ENCODE results near the gene HIPK1.
"Not testable (repeated sequence)": the region's sequence is repeated elsewhere in the genome, so short reads cannot be mapped to it uniquely, and the experiment has no call there.

Gene HIPK1

GRCh38 chr1:114015075-114015474, 86.0 kb downstream of the HIPK1 start:
- H3K4ac ChIP-seq (ENCODE audit: low read depth, low read length) = no peak overlapping the region
- no peak overlapping the region for H3K9ac ChIP-seq (ENCODE audit: low read length)
- no peaks in the 10 kb centered on the region for H3K79me2 ChIP-seq (ENCODE audit: control insufficient read depth, insufficient read depth, low read length)
- peaks cover 4% of the 10 kb centered on the region for H3K4me1 ChIP-seq (ENCODE audit: control insufficient read depth, low read depth, low read length)
- no peak overlapping the region for H3K23ac ChIP-seq (ENCODE audit: low read length)
- no peak overlapping the region for H4K8ac ChIP-seq (ENCODE audit: low read depth, low read length)
- no peaks in the 10 kb centered on the region for H3K36me3 ChIP-seq (ENCODE audit: control insufficient read depth, insufficient read depth, low read length)
- H3K4me3 ChIP-seq (ENCODE audit: low read length) = no peak overlapping the region
- no peak overlapping the region for H2BK15ac ChIP-seq (replicated peaks; ENCODE audit: low read depth)
- H3K56ac ChIP-seq (ENCODE audit: low read length) = no peak overlapping the region
- H2BK120ac ChIP-seq (ENCODE audit: low read depth, low read length) = no peak overlapping the region
- H2AK5ac ChIP-seq (ENCODE audit: low read length) = no peak overlapping the region
- H3K27me3 ChIP-seq (ENCODE audit: insufficient read depth, low read length, poor library complexity) = no peaks in the 10 kb centered on the region
- no peak overlapping the region for H3K18ac ChIP-seq (ENCODE audit: low read length)
- no peak overlapping the region for H4K5ac ChIP-seq (ENCODE audit: low read length)
- no peak overlapping the region for H3K4me2 ChIP-seq (ENCODE audit: low read length)
- H3K27ac ChIP-seq (ENCODE audit: low read depth, low read length) = no peak overlapping the region
- no CpG with 5 or more reads among the region's 2 CpGs for WGBS (ENCODE audit: extremely low coverage, insufficient coverage, low lambda C conversion rate)
- DNase-seq = no peak
- no peaks in the 10 kb centered on the region for H3K79me1 ChIP-seq (ENCODE audit: low read length)
- H2BK5ac ChIP-seq (ENCODE audit: low read length) = no peak overlapping the region

GRCh38 chr1:114019724-114020123, 90.6 kb downstream of the HIPK1 start:
- not testable (repeated sequence) for H3K4me3 ChIP-seq (ENCODE audit: low read length); H3K18ac ChIP-seq (ENCODE audit: low read length); H3K36me3 ChIP-seq (ENCODE audit: control insufficient read depth, insufficient read depth, low read length); H2BK5ac ChIP-seq (ENCODE audit: low read length); H4K8ac ChIP-seq (ENCODE audit: low read depth, low read length); H3K4ac ChIP-seq (ENCODE audit: low read depth, low read length); H3K27ac ChIP-seq (ENCODE audit: low read depth, low read length); H2BK15ac ChIP-seq (replicated peaks; ENCODE audit: low read depth); H3K27me3 ChIP-seq (ENCODE audit: insufficient read depth, low read length, poor library complexity); H3K23ac ChIP-seq (ENCODE audit: low read length); H3K4me2 ChIP-seq (ENCODE audit: low read length); H3K56ac ChIP-seq (ENCODE audit: low read length); DNase-seq; H3K79me1 ChIP-seq (ENCODE audit: low read length); H2BK120ac ChIP-seq (ENCODE audit: low read depth, low read length); H2AK5ac ChIP-seq (ENCODE audit: low read length); H3K79me2 ChIP-seq (ENCODE audit: control insufficient read depth, insufficient read depth, low read length); H4K5ac ChIP-seq (ENCODE audit: low read length); H3K9ac ChIP-seq (ENCODE audit: low read length)
- peaks cover 13% of the 10 kb centered on the region for H3K4me1 ChIP-seq (ENCODE audit: control insufficient read depth, low read depth, low read length)
- no CpG with 5 or more reads among the region's 3 CpGs for WGBS (ENCODE audit: extremely low coverage, insufficient coverage, low lambda C conversion rate)

- Histone ChIP-seq H2BK120ac (ENCODE audit: low read depth, low read length) (no peak overlapping the region), H3K79me2 (ENCODE audit: control insufficient read depth, insufficient read depth, low read length) (no peaks in the 10 kb centered on the region), H3K27ac (ENCODE audit: low read depth, low read length) (no peak overlapping the region), H3K56ac (ENCODE audit: low read length) (peak overlapping the region; percentile 5), H3K4me3 (ENCODE audit: low read length) (no peak overlapping the region), H3K23ac (ENCODE audit: low read length) (no peak overlapping the region), H3K27me3 (ENCODE audit: insufficient read depth, low read length, poor library complexity) (no peaks in the 10 kb centered on the region), H2AK5ac (ENCODE audit: low read length) (no peak overlapping the region), H3K79me1 (ENCODE audit: low read length) (no peaks in the 10 kb centered on the region), H3K36me3 (ENCODE audit: control insufficient read depth, insufficient read depth, low read length) (no peaks in the 10 kb centered on the region), H3K18ac (ENCODE audit: low read length) (no peak overlapping the region), H3K4me2 (ENCODE audit: low read length) (no peak overlapping the region), H3K4me1 (ENCODE audit: control insufficient read depth, low read depth, low read length) (peaks cover 9% of the 10 kb centered on the region), H2BK15ac (replicated peaks; ENCODE audit: low read depth) (no peak overlapping the region), H2BK5ac (ENCODE audit: low read length) (no peak overlapping the region), H3K9ac (ENCODE audit: low read length) (no peak overlapping the region), H4K5ac (ENCODE audit: low read length) (no peak overlapping the region), H4K8ac (ENCODE audit: low read depth, low read length) (no peak overlapping the region), H3K4ac (ENCODE audit: low read depth, low read length) (no peak overlapping the region)
- no CpG with 5 or more reads among the region's 4 CpGs for WGBS (ENCODE audit: extremely low coverage, insufficient coverage, low lambda C conversion rate)
- DNase-seq = no peak
Observed at GRCh38 chr1:114021665-114022099, 92.6 kb downstream of the HIPK1 start.

GRCh38 chr1:114022877-114023276, 93.8 kb downstream of the HIPK1 start:
- H3K4ac ChIP-seq (ENCODE audit: low read depth, low read length) = peak overlapping the region; percentile 43
- H2AK5ac ChIP-seq (ENCODE audit: low read length) = no peak overlapping the region
- H4K5ac ChIP-seq (ENCODE audit: low read length) = no peak overlapping the region
- peak overlapping the region; percentile 64 for H3K18ac ChIP-seq (ENCODE audit: low read length)
- peaks cover 9% of the 10 kb centered on the region for H3K4me1 ChIP-seq (ENCODE audit: control insufficient read depth, low read depth, low read length)
- H3K79me2 ChIP-seq (ENCODE audit: control insufficient read depth, insufficient read depth, low read length) = no peaks in the 10 kb centered on the region
- no peaks in the 10 kb centered on the region for H3K79me1 ChIP-seq (ENCODE audit: low read length)
- H3K9ac ChIP-seq (ENCODE audit: low read length) = no peak overlapping the region
- H3K23ac ChIP-seq (ENCODE audit: low read length) = no peak overlapping the region
- H3K4me3 ChIP-seq (ENCODE audit: low read length) = no peak overlapping the region
- H3K36me3 ChIP-seq (ENCODE audit: control insufficient read depth, insufficient read depth, low read length) = no peaks in the 10 kb centered on the region
- no peak for DNase-seq
- no CpG with 5 or more reads among the region's 2 CpGs for WGBS (ENCODE audit: extremely low coverage, insufficient coverage, low lambda C conversion rate)
- no peak overlapping the region for H2BK15ac ChIP-seq (replicated peaks; ENCODE audit: low read depth)
- H3K56ac ChIP-seq (ENCODE audit: low read length) = no peak overlapping the region
- no peak overlapping the region for H3K27ac ChIP-seq (ENCODE audit: low read depth, low read length)
- no peak overlapping the region for H4K8ac ChIP-seq (ENCODE audit: low read depth, low read length)
- H3K4me2 ChIP-seq (ENCODE audit: low read length) = no peak overlapping the region
- H3K27me3 ChIP-seq (ENCODE audit: insufficient read depth, low read length, poor library complexity) = no peaks in the 10 kb centered on the region
- H2BK5ac ChIP-seq (ENCODE audit: low read length) = no peak overlapping the region
- H2BK120ac ChIP-seq (ENCODE audit: low read depth, low read length) = no peak overlapping the region

- Histone ChIP-seq H3K4me3 (ENCODE audit: low read length) (no peak overlapping the region), H2AK5ac (ENCODE audit: low read length) (no peak overlapping the region), H3K4ac (ENCODE audit: low read depth, low read length) (peak overlapping the region; percentile 6), H4K8ac (ENCODE audit: low read depth, low read length) (no peak overlapping the region), H3K4me1 (ENCODE audit: control insufficient read depth, low read depth, low read length) (peaks cover 9% of the 10 kb centered on the region), H3K4me2 (ENCODE audit: low read length) (no peak overlapping the region), H3K36me3 (ENCODE audit: control insufficient read depth, insufficient read depth, low read length) (no peaks in the 10 kb centered on the region), H3K56ac (ENCODE audit: low read length) (no peak overlapping the region), H3K27me3 (ENCODE audit: insufficient read depth, low read length, poor library complexity) (no peaks in the 10 kb centered on the region), H3K18ac (ENCODE audit: low read length) (no peak overlapping the region), H4K5ac (ENCODE audit: low read length) (no peak overlapping the region), H3K23ac (ENCODE audit: low read length) (no peak overlapping the region), H3K9ac (ENCODE audit: low read length) (no peak overlapping the region), H3K79me1 (ENCODE audit: low read length) (no peaks in the 10 kb centered on the region), H2BK5ac (ENCODE audit: low read length) (no peak overlapping the region), H2BK120ac (ENCODE audit: low read depth, low read length) (no peak overlapping the region), H2BK15ac (replicated peaks; ENCODE audit: low read depth) (no peak overlapping the region), H3K27ac (ENCODE audit: low read depth, low read length) (peak overlapping the region; percentile 33), H3K79me2 (ENCODE audit: control insufficient read depth, insufficient read depth, low read length) (no peaks in the 10 kb centered on the region)
- no peak for DNase-seq
- no CpG with 5 or more reads among the region's 6 CpGs for WGBS (ENCODE audit: extremely low coverage, insufficient coverage, low lambda C conversion rate)
Observed at GRCh38 chr1:114023377-114023776, 94.3 kb downstream of the HIPK1 start.

GRCh38 chr1:114024049-114024448, 94.9 kb downstream of the HIPK1 start:
- H3K4me2 ChIP-seq (ENCODE audit: low read length) = no peak overlapping the region
- H3K18ac ChIP-seq (ENCODE audit: low read length) = peak overlapping the region; percentile 90
- H3K79me1 ChIP-seq (ENCODE audit: low read length) = no peaks in the 10 kb centered on the region
- peak overlapping the region; percentile 1 for H2BK120ac ChIP-seq (ENCODE audit: low read depth, low read length)
- H3K4ac ChIP-seq (ENCODE audit: low read depth, low read length) = peak overlapping the region; percentile 65
- no peak overlapping the region for H2BK15ac ChIP-seq (replicated peaks; ENCODE audit: low read depth)
- DNase-seq = peak; percentile 68
- peak overlapping the region; percentile 56 for H3K56ac ChIP-seq (ENCODE audit: low read length)
- H3K23ac ChIP-seq (ENCODE audit: low read length) = no peak overlapping the region
- no peaks in the 10 kb centered on the region for H3K36me3 ChIP-seq (ENCODE audit: control insufficient read depth, insufficient read depth, low read length)
- H4K8ac ChIP-seq (ENCODE audit: low read depth, low read length) = no peak overlapping the region
- H3K79me2 ChIP-seq (ENCODE audit: control insufficient read depth, insufficient read depth, low read length) = no peaks in the 10 kb centered on the region
- H2AK5ac ChIP-seq (ENCODE audit: low read length) = no peak overlapping the region
- no peak overlapping the region for H3K9ac ChIP-seq (ENCODE audit: low read length)
- no peak overlapping the region for H4K5ac ChIP-seq (ENCODE audit: low read length)
- H3K4me1 ChIP-seq (ENCODE audit: control insufficient read depth, low read depth, low read length) = peaks cover 9% of the 10 kb centered on the region
- no CpG with 5 or more reads among the region's 6 CpGs for WGBS (ENCODE audit: extremely low coverage, insufficient coverage, low lambda C conversion rate)
- H3K27me3 ChIP-seq (ENCODE audit: insufficient read depth, low read length, poor library complexity) = no peaks in the 10 kb centered on the region
- peak overlapping the region; percentile 40 for H2BK5ac ChIP-seq (ENCODE audit: low read length)
- no peak overlapping the region for H3K4me3 ChIP-seq (ENCODE audit: low read length)
- H3K27ac ChIP-seq (ENCODE audit: low read depth, low read length) = peak overlapping the region; percentile 33
